ENCODE data around the gene IL4R. TPM values are rescaled to one million over a fixed set of nuclear protein-coding genes. Genes with fewer than 3 reads are reported as not detected.

The IL4R gene
- total and polyA plus RNA-seq, 2 of the 8 experiments (the other 6 are each of a cell fraction or from before 2014, with no cell fraction given), result 29.1 to 29.4 TPM

Other genes with a start within 250 kb of the IL4R start
- gene C16orf82, start 247.0 kb upstream of the IL4R start, total RNA-seq (2021; fragmentation: NEBNext Ultra II Directional; extraction: Animal tissue kit (Norgen Biotek cat#: 25700)), result not detected in 2 replicates
- gene C16orf82, start 247.0 kb upstream of the IL4R start, polyA plus RNA-seq (2011; rRNA removed), result not detected in 2 replicates
- 10.3 and 14.6 TPM in 2 replicates for gene KDM8, start 110.4 kb upstream of the IL4R start, total RNA-seq (2021; fragmentation: NEBNext Ultra II Directional; extraction: Animal tissue kit (Norgen Biotek cat#: 25700))
- 8.1 and 12.8 TPM in 2 replicates for gene KDM8, start 110.4 kb upstream of the IL4R start, polyA plus RNA-seq (2011; rRNA removed)
- gene NSMCE1, start 45.2 kb upstream of the IL4R start, total RNA-seq (2021; fragmentation: NEBNext Ultra II Directional; extraction: Animal tissue kit (Norgen Biotek cat#: 25700)), result 16.6 and 18.4 TPM in 2 replicates
- gene NSMCE1, start 45.2 kb upstream of the IL4R start, polyA plus RNA-seq (2011; rRNA removed), result 8.1 and 8.7 TPM in 2 replicates
- gene IL21R, start 88.2 kb downstream of the IL4R start, total RNA-seq (2021; fragmentation: NEBNext Ultra II Directional; extraction: Animal tissue kit (Norgen Biotek cat#: 25700)), result 0.34 TPM in 2 replicates
- gene IL21R, start 88.2 kb downstream of the IL4R start, polyA plus RNA-seq (2011; rRNA removed), result 0.70 and 0.75 TPM in 2 replicates
- gene GTF3C1, start 235.9 kb downstream of the IL4R start, total RNA-seq (2021; fragmentation: NEBNext Ultra II Directional; extraction: Animal tissue kit (Norgen Biotek cat#: 25700)), result 125 and 126 TPM in 2 replicates
- gene GTF3C1, start 235.9 kb downstream of the IL4R start, polyA plus RNA-seq (2011; rRNA removed), result 89.3 and 122 TPM in 2 replicates
- 17.0 and 20.0 TPM in 2 replicates for gene KATNIP, start 236.2 kb downstream of the IL4R start, total RNA-seq (2021; fragmentation: NEBNext Ultra II Directional; extraction: Animal tissue kit (Norgen Biotek cat#: 25700))
- 7.9 and 10.3 TPM in 2 replicates for gene KATNIP, start 236.2 kb downstream of the IL4R start, polyA plus RNA-seq (2011; rRNA removed)

All from H1 (cell line).